Inflammatory macrophage (primary cell): ENCODE results near the gene PCBP1.
A peak's percentile ranks its signal among the peaks of the same experiment; 100 is the strongest.
"Not testable (repeated sequence)": the region's sequence is repeated elsewhere in the genome, so short reads cannot be mapped to it uniquely, and the experiment has no call there.

Experiments
- DNase-seq, 2 donors: peaks; one replicate each; pipeline ENCODE4 v3.0.0-alpha.2; 2020 to 2022

PCBP1 gene

GRCh38 chr2:70099270-70099669 lies 12.0 kb downstream of the PCBP1 start:
- no peak for DNase-seq

GRCh38 chr2:70101174-70101573 lies 13.9 kb downstream of the PCBP1 start:
- no peak for DNase-seq

GRCh38 chr2:70101686-70102085 lies 14.4 kb downstream of the PCBP1 start:
- DNase-seq = not testable (repeated sequence)

- DNase-seq = not testable (repeated sequence)
These were observed 15.1 kb downstream of the PCBP1 start for GRCh38 chr2:70102323-70102905.

- DNase-seq = peak in 1 of 2 donors; percentile 50
These were observed 16.3 kb downstream of the PCBP1 start for GRCh38 chr2:70103531-70104061.

GRCh38 chr2:70104231-70105111 lies 17.2 kb downstream of the PCBP1 start:
- DNase-seq = peak; percentile 75 to 76

- not testable (repeated sequence) for DNase-seq
These were observed 18.9 kb downstream of the PCBP1 start for GRCh38 chr2:70106138-70106537.

GRCh38 chr2:70110397-70110796 lies 23.1 kb downstream of the PCBP1 start:
- not testable (repeated sequence) for DNase-seq

GRCh38 chr2:70111752-70112591 lies 24.7 kb downstream of the PCBP1 start:
- DNase-seq = no peak

GRCh38 chr2:70113359-70114070 lies 26.2 kb downstream of the PCBP1 start:
- DNase-seq = no peak

- peak; percentile 33 to 60 for DNase-seq
These were observed 28.6 kb downstream of the PCBP1 start for GRCh38 chr2:70115646-70116442.

GRCh38 chr2:70116936-70117552 lies 29.8 kb downstream of the PCBP1 start:
- DNase-seq = no peak

- no peak for DNase-seq
These were observed 31.6 kb downstream of the PCBP1 start for GRCh38 chr2:70118798-70119454.

GRCh38 chr2:70121627-70122372 lies 34.5 kb downstream of the PCBP1 start:
- no peak for DNase-seq

- no peak for DNase-seq
These were observed 35.2 kb downstream of the PCBP1 start for GRCh38 chr2:70122470-70122869.

GRCh38 chr2:70123051-70123828 lies 36.0 kb downstream of the PCBP1 start:
- peak; percentile 45 to 64 for DNase-seq

GRCh38 chr2:70123829-70124116 lies 36.5 kb downstream of the PCBP1 start:
- no peak for DNase-seq

GRCh38 chr2:70124983-70125480 lies 37.8 kb downstream of the PCBP1 start:
- DNase-seq = peak; percentile 88 to 91

GRCh38 chr2:70125498-70125898 lies 38.2 kb downstream of the PCBP1 start:
- no peak for DNase-seq
